Panc1 (cell line): Measurements from ENCODE around the gene ZNF784. TPM values are rescaled to one million over a fixed set of nuclear protein-coding genes. Genes with fewer than 3 reads are reported as not detected.

Experiments
- ATAC-seq: fragments of 200-7000 bp; cut with Tn5 transposase; 2 replicates; pipeline ENCODE4 v1.9.1; 2020; ENCODE audit warnings: mild to moderate bottlenecking, moderate library complexity
- BruUV-seq: library from RNA; stranded (reverse); fragments of 400-500 nt; replicated peaks from 2 replicates; lab custom pipeline; 2021; lab: Mats Ljungman, UMichigan
- CTCF ChIA-PET: fragments of 300-600 bp; sonication (Branson Sonifier 250); formaldehyde crosslinking; loops from one replicate; lab custom pipeline; 2022; ENCODE audit warnings: antibody characterized with exemption; lab: Charles Lee
- POLR2A ChIA-PET: fragments of 300-600 bp; sonication (Branson Sonifier 250); formaldehyde crosslinking; loops from one replicate; lab custom pipeline; 2022; ENCODE audit warnings: antibody characterized with exemption; lab: Charles Lee
- DNase-seq: peaks from one replicate; pipeline ENCODE4 v3.0.0-alpha.2; 2010; ENCODE audit warnings: low read depth, low spot score
- H3K27ac ChIP-seq: 2 replicates; pipeline ENCODE4 v1.5.1; 2011; ENCODE audit warnings: mild to moderate bottlenecking, low read length, inconsistent platforms
- H3K27me3 ChIP-seq: fragments of 200-500 bp; sonication (Bioruptor generic); 2 replicates; pipeline ENCODE4 v1.6.0; 2014; ENCODE audit warnings: low read length, inconsistent platforms; ENCODE audit not compliant: control insufficient read depth, insufficient read depth
- H3K36me3 ChIP-seq: fragments of 200-500 bp; sonication (Bioruptor generic); 2 replicates; pipeline ENCODE4 v1.5.1; 2014; ENCODE audit warnings: inconsistent platforms, mild to moderate bottlenecking, low read length, moderate library complexity; ENCODE audit not compliant: control insufficient read depth, insufficient read depth
- H3K4me1 ChIP-seq: 2 replicates; pipeline ENCODE4 v1.5.1; 2011; ENCODE audit warnings: inconsistent platforms, mild to moderate bottlenecking, low read length, moderate library complexity; ENCODE audit not compliant: control insufficient read depth, insufficient read depth
- H3K4me3 ChIP-seq, 2 experiments: 2 replicates each; pipeline ENCODE4 v1.5.1; 2011 to 2012; ENCODE audit warnings: low read depth in 2 of 2, low read length in 2 of 2, mild to moderate bottlenecking in 2 of 2, inconsistent platforms in 1 of 2, moderate library complexity in 1 of 2
- H3K9me3 ChIP-seq: fragments of 200-500 bp; sonication (Bioruptor generic); 2 replicates; pipeline ENCODE4 v1.5.1; 2014; ENCODE audit warnings: low read depth, mild to moderate bottlenecking, inconsistent platforms, low read length, moderate library complexity; ENCODE audit not compliant: control insufficient read depth, insufficient read depth
- POLR2AphosphoS5 ChIP-seq: IDR thresholded peaks from 2 replicates; pipeline ENCODE4 v1.6.1; 2012; ENCODE audit warnings: mild to moderate bottlenecking, low read depth, low read length, moderate library complexity
- SIN3A ChIP-seq: IDR thresholded peaks from 2 replicates; pipeline ENCODE4 v1.6.1; 2012; ENCODE audit warnings: low read depth, mild to moderate bottlenecking, low read length, moderate library complexity, borderline replicate concordance; ENCODE audit not compliant: insufficient read depth
- TCF7L2 ChIP-seq: IDR thresholded peaks from 2 replicates; pipeline ENCODE4 v1.6.1; 2011; ENCODE audit warnings: mild to moderate bottlenecking, low read depth, low read length, inconsistent platforms
- in situ Hi-C: cut with HindIII; loops from 2 replicates; pipeline ENCODE4 v1.10.0; 2016; ENCODE audit warnings: low sequenced_read_pairs, low pct_unique_long_range_greater_than_20kb
- intact Hi-C: fragments of 100-400 bp; cut with micrococcal nuclease; formaldehyde crosslinking; loops from one replicate; pipeline ENCODE4 v1.10.0; 2022; ENCODE audit not compliant: unreplicated experiment
- total RNA-seq: library from RNA; stranded (reverse); gene quantifications from one replicate; pipeline ENCODE4 v1.2.1, GENCODE V29; 2021; ENCODE audit not compliant: unreplicated experiment
- TF ChIP-seq, protein P1 (sequence below): fragments of 450-650 bp; IDR thresholded peaks from 2 replicates; pipeline ENCODE4 v1.5.1; 2017; ENCODE audit warnings: mild to moderate bottlenecking
- TF ChIP-seq, protein P2 (sequence below), 2 experiments: IDR thresholded peaks; 2 replicates each; pipeline ENCODE4 v1.6.1; 2011 to 2012; ENCODE audit warnings: low read depth in 2 of 2, control low read depth in 1 of 2, low read length in 1 of 2, mild to moderate bottlenecking in 1 of 2, moderate library complexity in 1 of 2; ENCODE audit not compliant: insufficient read depth in 1 of 2

The ZNF784 gene
- total RNA-seq, 1 experiment from 2014 or later, result 8.9 TPM

DNA sequence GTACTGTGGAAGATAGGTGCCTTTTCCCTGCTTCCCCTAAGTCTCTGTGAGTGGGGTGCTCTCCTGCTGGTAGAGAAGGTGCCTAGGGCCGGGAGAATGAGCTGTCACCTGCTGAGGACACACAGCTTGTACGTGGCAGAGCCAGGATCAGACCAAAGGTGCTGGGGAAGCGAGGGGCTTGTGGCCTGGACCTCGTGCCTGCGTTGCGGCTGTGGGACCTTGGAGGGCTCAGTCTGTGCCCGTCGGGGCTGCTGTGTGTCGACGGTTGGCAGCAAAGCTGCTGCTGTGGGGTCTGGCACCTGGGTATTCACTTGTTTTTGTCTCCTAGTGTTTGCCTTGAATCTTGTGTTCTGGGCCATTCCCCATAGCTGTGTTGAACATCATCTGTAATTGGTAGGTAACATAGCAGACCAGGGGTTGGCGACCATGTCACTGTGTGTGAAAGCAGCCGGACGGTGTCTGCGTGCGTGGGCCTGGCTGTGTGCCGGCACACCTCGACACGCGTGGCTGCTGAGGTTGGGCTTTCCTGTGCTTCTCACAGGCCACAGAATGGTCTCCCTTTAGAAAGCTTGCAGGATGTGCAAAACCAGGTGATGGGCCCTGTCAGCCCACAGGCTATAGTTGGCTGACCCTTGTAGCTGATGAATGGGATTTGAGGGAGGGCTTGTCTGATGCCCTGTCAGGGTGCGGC lies 39.6 kb upstream of the ZNF784 start:
- intact Hi-C loops, result no loop called here
- BruUV-seq, result no TSS peak
- Histone ChIP-seq H3K4me3 (no peak overlapping the region), H3K27ac (peak overlapping the region; percentile 66; the same call in 1 of the 2 replicates), H3K9me3 (no peaks in the 10 kb centered on the region), H3K4me1 (peaks cover 46% of the 10 kb centered on the region), H3K27me3 (no peaks in the 10 kb centered on the region), H3K36me3 (peaks cover 46% of the 10 kb centered on the region)
- in situ Hi-C loops, result no loop called here
- CTCF ChIA-PET, result no interaction called here
- no peak for TF ChIP-seq SIN3A
- DNase-seq, result no peak
- POLR2A ChIA-PET, result no interaction called here
- ATAC-seq, result no peak

DNA sequence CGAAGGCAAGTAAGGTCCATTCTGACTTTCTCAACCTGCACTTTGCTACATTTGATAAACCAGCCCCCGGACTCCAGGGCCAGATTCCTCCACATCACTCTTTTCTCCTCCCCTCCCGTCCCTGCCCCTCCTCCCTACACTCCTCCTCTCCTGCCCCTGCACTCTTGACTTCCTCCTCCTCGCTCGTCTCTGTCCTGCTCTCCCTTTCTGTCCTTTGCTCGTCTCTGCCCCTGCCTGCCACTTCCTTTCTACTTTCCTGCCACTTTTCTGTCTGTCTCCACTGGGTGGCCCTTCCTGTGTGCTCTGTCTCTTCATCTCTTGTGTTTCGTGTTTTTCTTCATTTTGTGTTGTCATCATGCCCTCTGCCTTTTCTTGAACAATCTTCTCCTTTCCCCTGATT lies 37.5 kb upstream of the ZNF784 start:
- Histone ChIP-seq H3K4me3 (no peak overlapping the region), H3K27me3 (no peaks in the 10 kb centered on the region), H3K27ac (peak overlapping the region; percentile 44), H3K4me1 (peaks cover 42% of the 10 kb centered on the region), H3K9me3 (no peaks in the 10 kb centered on the region), H3K36me3 (peaks cover 42% of the 10 kb centered on the region)
- in situ Hi-C loops, result no loop called here
- no TSS peak for BruUV-seq
- no peak for TF ChIP-seq POLR2AphosphoS5
- TF ChIP-seq, protein P1, sequence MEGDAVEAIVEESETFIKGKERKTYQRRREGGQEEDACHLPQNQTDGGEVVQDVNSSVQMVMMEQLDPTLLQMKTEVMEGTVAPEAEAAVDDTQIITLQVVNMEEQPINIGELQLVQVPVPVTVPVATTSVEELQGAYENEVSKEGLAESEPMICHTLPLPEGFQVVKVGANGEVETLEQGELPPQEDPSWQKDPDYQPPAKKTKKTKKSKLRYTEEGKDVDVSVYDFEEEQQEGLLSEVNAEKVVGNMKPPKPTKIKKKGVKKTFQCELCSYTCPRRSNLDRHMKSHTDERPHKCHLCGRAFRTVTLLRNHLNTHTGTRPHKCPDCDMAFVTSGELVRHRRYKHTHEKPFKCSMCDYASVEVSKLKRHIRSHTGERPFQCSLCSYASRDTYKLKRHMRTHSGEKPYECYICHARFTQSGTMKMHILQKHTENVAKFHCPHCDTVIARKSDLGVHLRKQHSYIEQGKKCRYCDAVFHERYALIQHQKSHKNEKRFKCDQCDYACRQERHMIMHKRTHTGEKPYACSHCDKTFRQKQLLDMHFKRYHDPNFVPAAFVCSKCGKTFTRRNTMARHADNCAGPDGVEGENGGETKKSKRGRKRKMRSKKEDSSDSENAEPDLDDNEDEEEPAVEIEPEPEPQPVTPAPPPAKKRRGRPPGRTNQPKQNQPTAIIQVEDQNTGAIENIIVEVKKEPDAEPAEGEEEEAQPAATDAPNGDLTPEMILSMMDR, result no peak
- no peak for TF ChIP-seq SIN3A
- no peak for TF ChIP-seq TCF7L2
- TF ChIP-seq, protein P2, sequence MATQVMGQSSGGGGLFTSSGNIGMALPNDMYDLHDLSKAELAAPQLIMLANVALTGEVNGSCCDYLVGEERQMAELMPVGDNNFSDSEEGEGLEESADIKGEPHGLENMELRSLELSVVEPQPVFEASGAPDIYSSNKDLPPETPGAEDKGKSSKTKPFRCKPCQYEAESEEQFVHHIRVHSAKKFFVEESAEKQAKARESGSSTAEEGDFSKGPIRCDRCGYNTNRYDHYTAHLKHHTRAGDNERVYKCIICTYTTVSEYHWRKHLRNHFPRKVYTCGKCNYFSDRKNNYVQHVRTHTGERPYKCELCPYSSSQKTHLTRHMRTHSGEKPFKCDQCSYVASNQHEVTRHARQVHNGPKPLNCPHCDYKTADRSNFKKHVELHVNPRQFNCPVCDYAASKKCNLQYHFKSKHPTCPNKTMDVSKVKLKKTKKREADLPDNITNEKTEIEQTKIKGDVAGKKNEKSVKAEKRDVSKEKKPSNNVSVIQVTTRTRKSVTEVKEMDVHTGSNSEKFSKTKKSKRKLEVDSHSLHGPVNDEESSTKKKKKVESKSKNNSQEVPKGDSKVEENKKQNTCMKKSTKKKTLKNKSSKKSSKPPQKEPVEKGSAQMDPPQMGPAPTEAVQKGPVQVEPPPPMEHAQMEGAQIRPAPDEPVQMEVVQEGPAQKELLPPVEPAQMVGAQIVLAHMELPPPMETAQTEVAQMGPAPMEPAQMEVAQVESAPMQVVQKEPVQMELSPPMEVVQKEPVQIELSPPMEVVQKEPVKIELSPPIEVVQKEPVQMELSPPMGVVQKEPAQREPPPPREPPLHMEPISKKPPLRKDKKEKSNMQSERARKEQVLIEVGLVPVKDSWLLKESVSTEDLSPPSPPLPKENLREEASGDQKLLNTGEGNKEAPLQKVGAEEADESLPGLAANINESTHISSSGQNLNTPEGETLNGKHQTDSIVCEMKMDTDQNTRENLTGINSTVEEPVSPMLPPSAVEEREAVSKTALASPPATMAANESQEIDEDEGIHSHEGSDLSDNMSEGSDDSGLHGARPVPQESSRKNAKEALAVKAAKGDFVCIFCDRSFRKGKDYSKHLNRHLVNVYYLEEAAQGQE (IDR thresholded peaks at IDR 0.05; ENCODE audit: insufficient read depth in 1 of 2, low read depth in 2 of 2, low read length in 1 of 2), result no peak
- ChIA-PET POLR2A (no interaction called here), CTCF (no interaction called here)
- no peak for DNase-seq
- intact Hi-C loops, result no loop called here
- no peak for ATAC-seq

DNA sequence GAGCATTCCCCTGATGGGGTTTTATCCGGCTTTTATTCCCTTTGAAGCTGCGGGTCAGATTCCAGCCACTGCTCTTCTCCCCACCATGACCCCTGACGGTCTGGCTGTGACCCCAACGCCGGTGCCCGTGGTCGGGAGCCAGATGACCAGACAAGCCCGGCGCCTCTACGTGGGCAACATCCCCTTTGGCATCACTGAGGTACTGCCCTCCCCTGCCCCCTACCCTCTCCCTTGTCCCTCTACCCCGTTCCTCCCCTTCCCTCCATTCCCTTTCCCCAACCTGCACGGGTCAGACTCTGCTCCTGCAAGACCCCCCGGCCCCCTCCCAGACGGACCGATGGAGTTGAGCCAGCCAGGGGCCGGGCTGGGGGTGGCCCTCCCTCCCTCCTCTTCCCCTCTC lies 36.6 kb upstream of the ZNF784 start:
- ATAC-seq, result no peak
- Histone ChIP-seq H3K4me1 (peaks cover 36% of the 10 kb centered on the region), H3K27me3 (no peaks in the 10 kb centered on the region), H3K9me3 (no peaks in the 10 kb centered on the region), H3K4me3 (no peak overlapping the region), H3K36me3 (peaks cover 42% of the 10 kb centered on the region), H3K27ac (peak overlapping the region; percentile 55; the same call in 1 of the 2 replicates)
- in situ Hi-C loops (no loop called here), intact Hi-C loops (no loop called here)
- DNase-seq, result no peak
- ChIA-PET POLR2A (no interaction called here), CTCF (no interaction called here)
- no peak for TF ChIP-seq TCF7L2
- no peak for TF ChIP-seq POLR2AphosphoS5
- TF ChIP-seq, protein P1, result no peak
- no peak for TF ChIP-seq SIN3A
- TF ChIP-seq, protein P2 (IDR thresholded peaks at IDR 0.05; ENCODE audit: insufficient read depth in 1 of 2, low read depth in 2 of 2, low read length in 1 of 2), result no peak
- no TSS peak for BruUV-seq
